RWPE1 (cell line): ENCODE data around the gene PTTG1.
A peak's percentile ranks its signal among the peaks of the same experiment; 100 is the strongest.

Source experiments
- CTCF ChIA-PET: fragments of 350-600 bp; sonication (Branson Sonifier 250); formaldehyde crosslinking; extraction: SDS; loops from one replicate; lab custom pipeline; 2021; lab: Yijun Ruan, JAX
- POLR2A ChIA-PET: fragments of 400-600 bp; formaldehyde crosslinking; extraction: SDS; loops from one replicate; lab custom pipeline; 2020; ENCODE audit warnings: antibody characterized with exemption; ENCODE audit not compliant: low non-redundant PET; lab: Yijun Ruan, JAX
- DNase-seq: peaks from one replicate; pipeline ENCODE4 v3.0.0; 2012; ENCODE audit warnings: low spot score
- H3K27ac ChIP-seq: fragments of 450-650 bp; 2 replicates; pipeline ENCODE4 v1.5.1; 2017
- CTCF ChIP-seq: fragments of 450-650 bp; conservative IDR thresholded peaks from 2 replicates; pipeline ENCODE4 v1.5.1; 2017; ENCODE audit warnings: low read depth, mild to moderate bottlenecking

Gene PTTG1

GRCh38 chr5:160421625-160422258, at the start of gene PTTG1:
Gene PTTG1 (plus strand): TSS chr5:160421855. CDS start chr5:160422313, 458 bp downstream.
- TF ChIP-seq CTCF: no peak
- POLR2A ChIA-PET: interaction anchor here (0.6 to 0.7 kb wide), 4 partner anchors 20 to 1967 kb away, joined by 3 to 5 read pairs (median 4); partner anchors contain the start of gene CCNJL
- peak; percentile 96 for DNase-seq
- CTCF ChIA-PET: interaction anchor here (0.7 to 3.8 kb wide), 2 partner anchors 17 to 275 kb away, joined by 3 to 15 read pairs; no protein-coding TSS in a partner anchor
- peak within 1 kb of the TSS; percentile 95 for H3K27ac ChIP-seq

DNA sequence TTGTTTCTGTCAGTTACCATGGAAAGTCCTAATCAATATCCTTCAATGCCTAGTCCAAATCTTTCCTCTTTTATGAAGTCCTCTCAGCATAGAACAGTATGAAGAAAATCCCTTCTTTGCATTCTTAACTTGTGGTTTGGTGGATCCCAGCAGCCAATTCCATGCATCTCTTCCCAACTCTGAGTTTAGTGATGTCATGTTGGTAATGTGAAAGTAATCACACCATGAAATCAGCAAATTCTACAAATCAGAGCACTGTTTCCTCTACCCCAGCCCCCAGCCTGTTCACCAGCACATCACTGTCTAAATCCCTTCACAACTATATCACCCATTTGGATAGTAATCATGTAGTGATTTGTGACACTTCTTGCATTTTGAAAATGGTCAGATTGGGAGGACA, 46.5 kb upstream of the PTTG1 start:
- DNase-seq: no peak
- POLR2A ChIA-PET: no interaction called here
- TF ChIP-seq CTCF: no peak
- CTCF ChIA-PET: no interaction called here
- H3K27ac ChIP-seq: no peak overlapping the region

DNA sequence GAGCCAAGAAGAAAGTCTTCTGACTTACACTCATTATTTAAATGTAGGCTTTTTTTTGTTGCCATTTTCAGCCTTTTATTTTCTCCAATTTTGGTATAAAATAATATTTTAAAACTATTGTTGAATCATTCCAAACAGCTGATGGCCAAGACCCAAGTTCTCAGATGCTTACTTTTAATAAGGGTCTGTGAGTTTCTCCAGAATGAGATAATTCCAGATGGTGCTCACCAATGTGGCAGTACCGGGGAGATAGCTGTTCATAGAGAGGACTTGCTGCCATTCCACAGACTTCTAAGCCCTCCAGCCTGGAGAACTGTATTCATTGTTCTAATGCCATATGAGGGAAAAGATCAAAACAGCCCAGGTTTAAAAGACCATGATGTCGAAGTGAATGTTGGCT, 46.0 kb upstream of the PTTG1 start:
- TF ChIP-seq CTCF: no peak
- H3K27ac ChIP-seq: no peak overlapping the region
- POLR2A ChIA-PET: no interaction called here

GRCh38 chr5:160376416-160376815, 45.2 kb upstream of the PTTG1 start:
- CTCF ChIA-PET: interaction anchor here (0.7 kb wide), 1 partner anchor 1271 kb away, joined by 3 read pairs; no protein-coding TSS in a partner anchor
- POLR2A ChIA-PET: no interaction called here

More for the DNA sequence above, 46.0 kb upstream of the PTTG1 start:
- CTCF ChIA-PET: interaction anchor here (0.7 kb wide), 1 partner anchor 1272 kb away, joined by 3 read pairs; no protein-coding TSS in a partner anchor
- no peak for DNase-seq

DNA sequence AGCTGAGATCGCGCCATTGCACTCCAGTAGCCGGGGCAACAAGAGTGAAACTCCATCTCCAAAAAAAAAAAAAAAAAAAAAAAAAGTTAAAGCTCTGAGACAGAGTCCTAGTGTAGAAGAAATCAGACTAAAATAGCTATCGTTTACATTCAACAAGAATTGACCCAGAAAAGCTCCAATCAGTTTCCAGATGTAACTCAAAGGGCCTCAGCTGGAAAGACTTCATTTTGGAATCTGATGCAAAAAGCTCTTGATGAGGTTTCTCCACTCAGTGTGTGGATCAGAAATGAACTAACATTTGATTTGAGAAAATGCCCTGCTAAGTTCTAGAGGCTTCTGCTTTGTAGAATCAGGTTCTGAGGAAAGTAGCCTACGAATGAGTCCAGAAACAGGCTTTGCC, 44.0 kb upstream of the PTTG1 start:
- TF ChIP-seq CTCF: no peak
- H3K27ac ChIP-seq: no peak overlapping the region
- POLR2A ChIA-PET: interaction anchor here (0.6 kb wide), 1 partner anchor 107 kb away, joined by 3 read pairs; no protein-coding TSS in a partner anchor
- no peak for DNase-seq
- CTCF ChIA-PET: interaction anchor here (0.6 to 1.6 kb wide), 2 partner anchors 33 to 62 kb away, joined by 3 to 5 read pairs; no protein-coding TSS in a partner anchor

More at GRCh38 chr5:160376416-160376815, 45.2 kb upstream of the PTTG1 start:
- DNase-seq: no peak
- H3K27ac ChIP-seq: no peak overlapping the region
- TF ChIP-seq CTCF: no peak

GRCh38 chr5:160378330-160378729, 43.3 kb upstream of the PTTG1 start:
- TF ChIP-seq CTCF: no peak
- no peak for DNase-seq
- ChIA-PET POLR2A (no interaction called here), CTCF (interaction anchor here (1.6 kb wide), 1 partner anchor 33 kb away, joined by 5 read pairs; no protein-coding TSS in a partner anchor)
- H3K27ac ChIP-seq: no peak overlapping the region
